ENCODE data around the gene MPRIP. TPM values are rescaled to one million over a fixed set of nuclear protein-coding genes. Genes with fewer than 3 reads are reported as not detected.

Gene MPRIP
- total RNA-seq, 2 experiments from 2014 or later = 145 to 157 TPM

DNA sequence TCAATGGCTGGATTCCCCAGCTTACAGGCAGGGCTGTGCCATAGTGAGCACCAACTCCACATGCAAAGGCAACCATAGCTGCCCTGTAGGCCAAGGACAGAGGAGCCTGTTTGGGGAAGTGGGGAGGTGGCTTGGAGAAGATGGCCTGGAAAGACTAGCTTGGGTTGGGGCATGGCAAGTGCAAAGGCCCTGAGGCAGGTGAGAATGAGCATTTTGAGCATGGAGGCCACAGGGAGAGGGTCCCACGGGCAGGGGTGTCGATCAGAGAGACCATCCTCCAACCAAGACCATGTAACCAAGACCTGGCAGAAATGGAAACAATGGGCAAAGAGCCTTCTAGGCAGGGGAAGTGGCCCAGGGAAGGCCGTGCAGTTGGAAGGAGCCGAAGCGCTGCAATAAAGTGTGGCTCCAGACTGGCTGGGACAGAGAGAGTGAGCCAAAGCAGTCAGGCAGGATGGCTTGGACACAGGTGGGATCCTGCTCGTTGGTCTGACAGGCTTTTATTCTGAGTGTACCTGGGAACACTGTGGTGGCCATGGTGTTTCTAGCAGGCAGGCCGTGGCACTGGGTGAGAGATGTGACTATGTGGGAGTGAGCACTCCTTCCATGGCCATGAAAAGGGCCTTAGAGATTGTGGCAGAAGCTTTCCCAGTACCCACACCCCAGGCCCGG is 24.8 kb upstream of the MPRIP start:
- no peak overlapping the region for H3K27ac Mint-ChIP-seq
- no peaks in the 10 kb centered on the region for H3K9me3 Mint-ChIP-seq
- H3K4me3 Mint-ChIP-seq = no peak overlapping the region
- peaks cover 35% of the 10 kb centered on the region for H3K4me1 Mint-ChIP-seq (ENCODE audit: low read depth)
- intact Hi-C loops (cut with micrococcal nuclease) = loop anchor here (10.0 kb wide), 1 partner anchor 97 kb away; no protein-coding TSS in a partner anchor
- ChIA-PET POLR2A (no interaction called here), CTCF (interaction anchor here (0.9 to 1.4 kb wide), 2 partner anchors 17 to 24 kb away, joined by 4 to 5 read pairs; no protein-coding TSS in a partner anchor)
- DNase-seq = no peak
- no peaks in the 10 kb centered on the region for H3K27me3 Mint-ChIP-seq
- no peaks in the 10 kb centered on the region for H3K36me3 Mint-ChIP-seq

DNA sequence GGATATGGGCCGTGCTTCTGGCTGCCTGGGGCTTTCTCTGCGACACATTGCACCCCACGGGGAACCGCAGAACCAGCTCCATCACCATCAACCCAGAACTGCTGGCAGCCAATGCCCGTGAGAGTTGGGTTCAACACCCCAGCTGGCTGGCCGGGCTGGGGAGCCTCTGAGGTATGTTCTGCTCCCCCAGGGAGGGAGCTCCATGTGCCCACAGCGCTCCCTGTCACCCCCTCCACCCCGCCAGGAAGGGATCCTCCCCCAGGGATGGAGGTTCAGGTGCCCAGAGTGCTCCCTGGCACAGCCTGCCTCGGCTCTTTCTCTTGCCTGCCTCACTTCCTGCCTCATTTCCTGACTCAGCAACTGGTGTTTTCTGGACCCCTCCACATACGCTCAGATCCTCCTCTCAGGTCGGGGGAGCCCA is 24.2 kb upstream of the MPRIP start:
- H3K27ac Mint-ChIP-seq = no peak overlapping the region
- no peak overlapping the region for H3K4me3 Mint-ChIP-seq
- no peak for DNase-seq
- intact Hi-C loops (cut with micrococcal nuclease) = loop anchor here (10.0 kb wide), 1 partner anchor 97 kb away; no protein-coding TSS in a partner anchor
- H3K4me1 Mint-ChIP-seq (ENCODE audit: low read depth) = peaks cover 35% of the 10 kb centered on the region
- POLR2A ChIA-PET = no interaction called here
- no peaks in the 10 kb centered on the region for H3K36me3 Mint-ChIP-seq
- H3K27me3 Mint-ChIP-seq = no peaks in the 10 kb centered on the region
- CTCF ChIA-PET = no interaction called here
- H3K9me3 Mint-ChIP-seq = no peaks in the 10 kb centered on the region

DNA sequence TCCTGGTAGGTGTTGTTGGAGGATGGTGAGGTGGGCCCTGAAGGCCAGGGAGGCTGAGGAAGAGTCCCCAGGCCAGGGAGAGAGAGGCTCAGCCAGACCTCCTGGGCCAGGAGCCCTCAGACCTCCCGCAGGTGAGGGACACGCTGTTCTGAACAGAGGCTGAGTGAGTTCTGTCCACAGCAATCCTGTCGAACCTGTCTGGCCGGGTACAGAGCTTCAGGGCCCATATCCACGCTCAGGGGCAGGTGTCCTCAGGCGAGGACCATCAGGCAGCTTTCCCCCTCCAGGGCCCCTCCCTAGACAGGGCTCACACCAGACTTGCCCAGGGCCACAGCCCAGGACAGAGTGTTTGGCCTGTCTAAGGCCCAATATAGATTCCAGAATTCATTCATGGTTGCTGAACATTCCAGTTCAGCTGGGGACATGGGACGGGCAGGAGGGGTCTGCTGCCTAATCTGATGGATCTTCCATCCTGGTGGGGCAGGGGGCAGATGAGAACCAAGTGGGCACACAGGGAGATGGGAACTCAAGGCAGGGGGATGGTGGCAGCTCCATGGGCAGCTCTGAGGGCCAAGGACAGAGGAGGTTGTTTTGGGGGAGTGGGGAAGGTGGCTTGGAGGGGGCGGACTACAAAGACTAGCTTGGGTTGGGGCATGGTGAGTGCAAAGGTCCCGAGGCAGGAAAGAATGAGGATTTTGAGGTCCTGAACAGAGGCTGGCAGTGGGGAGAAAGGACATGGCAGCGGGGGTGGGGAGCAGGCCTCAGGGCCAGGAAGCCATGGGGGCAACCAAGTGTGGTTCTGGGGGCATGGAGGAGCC is 23.4 kb upstream of the MPRIP start:
- Mint-ChIP-seq H3K4me1 (ENCODE audit: low read depth) (peaks cover 35% of the 10 kb centered on the region), H3K36me3 (no peaks in the 10 kb centered on the region), H3K27ac (no peak overlapping the region), H3K9me3 (no peaks in the 10 kb centered on the region), H3K27me3 (no peaks in the 10 kb centered on the region), H3K4me3 (no peak overlapping the region)
- ChIA-PET POLR2A (interaction anchor here (1.2 kb wide), 1 partner anchor 39 kb away, joined by 3 read pairs; no protein-coding TSS in a partner anchor), CTCF (no interaction called here)
- no peak for DNase-seq
- intact Hi-C loops (cut with micrococcal nuclease) = loop anchor here (10.0 kb wide), 1 partner anchor 96 kb away; no protein-coding TSS in a partner anchor

DNA sequence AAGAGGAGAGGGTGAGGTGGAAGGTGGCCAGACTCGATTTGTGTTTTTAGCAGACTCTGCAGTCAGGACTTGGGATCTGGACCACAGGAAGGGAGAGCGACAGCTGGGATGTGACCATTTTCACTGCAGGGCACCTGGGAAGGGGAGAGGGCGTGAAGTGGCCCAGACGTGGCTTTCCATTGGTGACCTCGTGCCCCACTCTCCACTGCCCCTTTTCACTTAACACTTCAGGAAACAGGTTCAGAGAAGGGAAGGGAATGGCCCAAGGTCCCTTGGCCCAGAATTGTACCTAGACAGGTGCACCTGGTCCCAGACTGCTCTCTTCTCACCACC is 22.9 kb upstream of the MPRIP start:
- Mint-ChIP-seq H3K9me3 (no peaks in the 10 kb centered on the region), H3K36me3 (no peaks in the 10 kb centered on the region), H3K4me3 (no peak overlapping the region), H3K27me3 (no peaks in the 10 kb centered on the region), H3K27ac (no peak overlapping the region), H3K4me1 (ENCODE audit: low read depth) (peaks cover 35% of the 10 kb centered on the region)
- no peak for DNase-seq
- intact Hi-C loops (cut with micrococcal nuclease) = loop anchor here (10.0 kb wide), 1 partner anchor 95 kb away; no protein-coding TSS in a partner anchor
- POLR2A ChIA-PET = interaction anchor here (1.2 kb wide), 1 partner anchor 39 kb away, joined by 3 read pairs; no protein-coding TSS in a partner anchor
- CTCF ChIA-PET = no interaction called here

DNA sequence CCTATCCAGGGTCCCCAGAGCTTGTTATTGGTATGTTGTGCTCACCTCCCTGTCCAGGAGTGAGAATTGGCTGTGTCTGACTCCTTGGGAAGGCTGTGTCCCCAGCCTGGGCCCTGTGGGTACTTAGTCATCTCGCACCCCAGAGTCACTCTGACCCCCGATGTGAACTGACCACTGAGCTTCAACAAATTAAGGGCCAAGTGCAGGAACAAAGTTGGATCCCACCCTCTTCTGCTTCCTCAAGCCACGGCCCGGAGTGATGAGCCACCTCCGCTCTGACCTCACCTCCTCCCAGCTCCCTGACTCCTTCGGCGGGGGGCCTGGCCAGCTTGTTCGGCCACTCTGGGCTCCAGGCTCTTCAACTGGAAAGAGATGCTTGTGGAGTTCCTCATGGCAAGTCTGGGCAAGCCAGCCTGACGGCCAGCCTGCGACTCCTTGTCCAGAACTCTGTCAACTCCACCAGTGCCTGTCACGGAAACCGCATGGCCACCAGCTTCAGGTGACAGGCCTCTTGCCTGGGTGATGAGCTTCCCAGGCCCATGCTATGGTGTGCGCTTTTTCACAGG is 22.3 kb upstream of the MPRIP start:
- intact Hi-C loops (cut with micrococcal nuclease) = loop anchor here (10.0 kb wide), 1 partner anchor 95 kb away; no protein-coding TSS in a partner anchor
- H3K4me1 Mint-ChIP-seq (ENCODE audit: low read depth) = peaks cover 32% of the 10 kb centered on the region
- H3K9me3 Mint-ChIP-seq = no peaks in the 10 kb centered on the region
- no peaks in the 10 kb centered on the region for H3K36me3 Mint-ChIP-seq
- H3K27me3 Mint-ChIP-seq = no peaks in the 10 kb centered on the region
- CTCF ChIA-PET = no interaction called here
- H3K4me3 Mint-ChIP-seq = no peak overlapping the region
- H3K27ac Mint-ChIP-seq = no peak overlapping the region
- DNase-seq = no peak
- POLR2A ChIA-PET = interaction anchor here (1.2 kb wide), 1 partner anchor 38 kb away, joined by 3 read pairs; no protein-coding TSS in a partner anchor

DNA sequence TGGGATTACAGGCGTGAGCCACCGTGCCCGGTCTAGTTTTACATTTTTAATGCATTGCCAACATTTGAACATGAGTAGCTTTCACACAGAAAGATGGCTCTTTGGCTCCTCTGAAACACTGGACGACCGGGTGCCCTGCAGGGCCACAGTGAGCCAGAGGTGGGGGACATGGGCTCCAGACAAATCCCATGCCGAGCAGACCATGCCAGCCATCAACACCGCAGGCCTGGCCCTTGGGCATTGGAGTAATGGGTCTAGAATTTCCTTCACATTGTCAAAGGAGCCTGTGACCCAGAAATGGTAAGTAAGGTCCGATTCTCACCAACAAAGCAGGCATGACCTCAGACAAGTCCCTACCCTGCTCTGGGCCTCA is 21.4 kb upstream of the MPRIP start:
- H3K4me1 Mint-ChIP-seq (ENCODE audit: low read depth) = peaks cover 23% of the 10 kb centered on the region
- ChIA-PET POLR2A (no interaction called here), CTCF (no interaction called here)
- H3K9me3 Mint-ChIP-seq = no peaks in the 10 kb centered on the region
- no peaks in the 10 kb centered on the region for H3K36me3 Mint-ChIP-seq
- intact Hi-C loops (cut with micrococcal nuclease) = no loop called here
- DNase-seq = no peak
- H3K4me3 Mint-ChIP-seq = no peak overlapping the region
- no peak overlapping the region for H3K27ac Mint-ChIP-seq
- no peaks in the 10 kb centered on the region for H3K27me3 Mint-ChIP-seq

DNA sequence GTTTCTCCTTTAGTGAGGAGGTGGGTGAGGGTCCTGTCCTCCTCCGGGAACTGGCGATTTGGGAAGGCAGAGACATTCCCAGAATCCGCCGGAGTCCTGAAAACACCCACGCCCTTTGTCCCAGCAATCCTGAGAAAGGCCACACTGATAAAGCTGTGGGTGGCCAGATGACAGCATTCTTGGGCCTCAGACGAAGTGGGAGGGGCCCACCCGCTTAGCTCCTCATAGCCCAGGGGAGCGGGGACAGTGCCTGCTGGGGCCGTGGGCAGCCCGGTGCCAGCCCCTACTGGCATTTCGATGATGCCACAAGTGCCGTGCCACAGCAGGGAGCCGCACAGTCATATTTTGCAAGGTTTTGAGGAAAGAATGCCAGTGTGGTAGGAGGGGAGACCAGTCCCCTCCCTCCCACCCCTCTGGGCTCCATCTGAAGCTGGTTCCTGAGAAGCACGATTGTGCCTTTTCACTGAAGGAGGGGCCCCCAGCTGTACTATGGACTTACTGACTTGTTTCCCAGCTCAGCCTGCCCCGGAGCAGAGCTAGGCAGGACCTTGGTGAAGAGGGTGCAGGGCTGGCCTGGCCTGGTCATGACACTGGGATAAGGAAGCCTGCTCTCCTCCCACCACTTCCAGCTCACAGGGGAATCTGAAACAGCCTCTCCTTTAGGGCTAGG is 20.9 kb upstream of the MPRIP start:
- Mint-ChIP-seq H3K27ac (no peak overlapping the region), H3K4me3 (no peak overlapping the region), H3K9me3 (no peaks in the 10 kb centered on the region), H3K36me3 (no peaks in the 10 kb centered on the region), H3K27me3 (no peaks in the 10 kb centered on the region), H3K4me1 (ENCODE audit: low read depth) (peaks cover 18% of the 10 kb centered on the region)
- CTCF ChIA-PET = no interaction called here
- POLR2A ChIA-PET = no interaction called here
- DNase-seq = no peak
- intact Hi-C loops (cut with micrococcal nuclease) = no loop called here

DNA sequence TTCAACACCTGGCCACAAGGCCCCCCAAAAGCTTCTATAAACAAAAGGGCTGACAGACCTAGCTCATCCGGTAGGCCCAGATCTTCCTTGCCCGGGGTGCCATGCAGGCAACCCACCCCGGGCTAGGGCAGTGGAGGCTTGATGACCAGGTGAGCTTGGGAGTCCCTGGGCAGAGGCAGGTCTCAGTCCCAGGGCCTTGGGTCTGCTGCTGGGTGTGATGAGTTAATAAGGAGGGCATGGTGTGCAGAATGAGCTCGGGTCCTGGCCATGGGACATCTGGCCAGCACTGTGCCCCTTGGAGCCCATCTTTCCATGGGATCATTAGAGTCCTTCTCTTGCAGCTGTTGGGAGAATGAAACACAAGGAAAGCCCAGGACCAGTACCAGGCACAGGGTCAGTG is 20.2 kb upstream of the MPRIP start:
- DNase-seq = no peak
- Mint-ChIP-seq H3K27me3 (no peaks in the 10 kb centered on the region), H3K9me3 (no peaks in the 10 kb centered on the region), H3K4me3 (no peak overlapping the region), H3K36me3 (no peaks in the 10 kb centered on the region), H3K4me1 (ENCODE audit: low read depth) (peaks cover 11% of the 10 kb centered on the region), H3K27ac (no peak overlapping the region)
- ChIA-PET POLR2A (no interaction called here), CTCF (no interaction called here)
- intact Hi-C loops (cut with micrococcal nuclease) = no loop called here

DNA sequence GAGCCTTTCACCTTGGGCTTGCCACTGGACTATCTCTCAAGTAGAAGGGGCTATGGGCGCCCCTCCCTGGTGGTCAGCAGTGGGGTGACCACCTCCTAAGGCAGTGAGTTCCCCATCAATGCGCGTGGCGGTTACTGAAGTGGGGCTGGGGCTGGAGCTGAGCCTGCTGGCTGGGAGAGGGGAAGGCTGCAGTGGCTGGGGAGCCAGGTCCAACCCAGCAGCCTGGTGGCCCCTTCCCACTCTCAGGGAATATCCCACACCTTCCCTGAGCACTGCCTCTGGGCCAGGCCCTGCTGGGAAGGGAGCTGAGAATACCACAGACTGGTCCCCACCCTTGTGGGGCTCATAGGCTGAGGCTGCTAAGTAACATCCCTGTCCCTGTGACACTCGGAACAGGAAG is 19.8 kb upstream of the MPRIP start:
- H3K27ac Mint-ChIP-seq = no peak overlapping the region
- CTCF ChIA-PET = no interaction called here
- no peaks in the 10 kb centered on the region for H3K36me3 Mint-ChIP-seq
- no peaks in the 10 kb centered on the region for H3K27me3 Mint-ChIP-seq
- intact Hi-C loops (cut with micrococcal nuclease) = no loop called here
- H3K4me3 Mint-ChIP-seq = no peak overlapping the region
- no peak for DNase-seq
- no peaks in the 10 kb centered on the region for H3K9me3 Mint-ChIP-seq
- POLR2A ChIA-PET = no interaction called here
- H3K4me1 Mint-ChIP-seq (ENCODE audit: low read depth) = peaks cover 7% of the 10 kb centered on the region

DNA sequence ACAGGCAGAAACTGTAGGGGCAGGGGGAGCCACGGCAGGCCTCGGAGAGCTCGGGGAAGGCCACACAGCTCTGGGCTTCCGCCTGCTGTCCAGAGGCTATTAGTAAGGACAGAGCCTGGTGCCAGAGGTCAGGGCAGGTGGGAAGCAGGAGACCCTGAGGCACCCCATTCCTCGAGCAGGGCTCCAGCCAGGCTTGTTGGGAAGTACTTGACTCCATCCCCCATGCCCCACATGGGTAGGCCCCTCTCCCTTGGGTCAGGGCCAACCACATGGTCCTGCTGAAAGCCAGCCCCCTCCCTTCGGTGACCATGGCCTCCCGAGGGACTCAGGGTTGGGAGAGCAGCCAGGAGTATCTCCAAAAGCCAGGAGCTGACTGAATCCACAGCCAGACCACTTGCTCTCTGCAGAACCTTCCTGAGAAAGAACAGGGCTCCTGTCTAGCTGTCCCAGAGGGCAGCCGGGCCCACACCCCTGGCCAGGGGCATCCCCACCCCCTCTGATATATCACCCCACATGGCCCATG is 17.4 kb upstream of the MPRIP start:
- intact Hi-C loops (cut with micrococcal nuclease) = no loop called here
- no peak for DNase-seq
- no peaks in the 10 kb centered on the region for H3K4me1 Mint-ChIP-seq (ENCODE audit: low read depth)
- no peak overlapping the region for H3K4me3 Mint-ChIP-seq
- H3K9me3 Mint-ChIP-seq = no peaks in the 10 kb centered on the region
- H3K27ac Mint-ChIP-seq = no peak overlapping the region
- H3K36me3 Mint-ChIP-seq = no peaks in the 10 kb centered on the region
- CTCF ChIA-PET = no interaction called here
- POLR2A ChIA-PET = no interaction called here
- H3K27me3 Mint-ChIP-seq = no peaks in the 10 kb centered on the region

DNA sequence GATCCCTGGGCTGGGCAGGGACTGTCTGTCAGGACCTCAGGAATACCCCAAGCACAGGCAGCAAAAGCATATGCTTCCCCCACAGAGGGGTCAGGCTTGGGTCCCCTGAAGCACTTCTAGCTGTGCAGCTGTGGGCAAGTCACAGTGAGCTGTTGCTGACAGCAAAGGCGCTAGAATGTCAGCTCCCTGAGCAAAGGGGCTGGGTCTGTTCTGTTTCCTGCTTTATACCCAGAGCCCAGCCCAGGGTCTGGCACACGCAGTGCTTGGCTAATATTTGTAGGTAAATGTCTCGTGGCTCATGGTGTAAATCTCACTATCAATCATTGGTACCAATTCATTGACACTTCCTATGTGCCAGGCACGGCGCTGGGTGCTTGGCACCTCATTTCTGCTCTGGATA is 16.6 kb upstream of the MPRIP start:
- Mint-ChIP-seq H3K27ac (no peak overlapping the region), H3K27me3 (no peaks in the 10 kb centered on the region), H3K36me3 (no peaks in the 10 kb centered on the region), H3K4me1 (ENCODE audit: low read depth) (no peaks in the 10 kb centered on the region), H3K9me3 (no peaks in the 10 kb centered on the region), H3K4me3 (no peak overlapping the region)
- intact Hi-C loops (cut with micrococcal nuclease) = no loop called here
- ChIA-PET CTCF (no interaction called here), POLR2A (no interaction called here)
- no peak for DNase-seq

DNA sequence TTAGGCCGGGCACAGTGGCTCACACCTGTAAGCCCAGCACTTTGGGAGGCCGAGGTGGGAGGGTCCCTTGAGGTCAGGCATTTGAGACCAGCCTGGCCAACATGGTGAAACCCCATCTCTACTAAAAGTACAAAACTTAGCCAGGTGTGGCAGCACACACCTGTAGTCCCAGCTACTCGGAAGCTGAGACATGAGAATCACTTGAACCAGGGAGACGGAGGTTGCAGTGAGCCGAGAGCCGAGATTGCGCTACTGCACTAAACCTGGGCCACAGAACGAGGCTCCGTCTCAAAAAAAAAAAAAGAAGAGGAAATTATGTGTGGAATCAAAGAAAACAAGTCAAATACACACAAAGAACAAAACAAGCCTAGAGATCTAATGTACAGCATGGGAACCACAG is 16.1 kb upstream of the MPRIP start:
- ChIA-PET POLR2A (no interaction called here), CTCF (no interaction called here)
- no peak overlapping the region for H3K27ac Mint-ChIP-seq
- H3K27me3 Mint-ChIP-seq = no peaks in the 10 kb centered on the region
- H3K36me3 Mint-ChIP-seq = no peaks in the 10 kb centered on the region
- intact Hi-C loops (cut with micrococcal nuclease) = no loop called here
- no peak for DNase-seq
- no peaks in the 10 kb centered on the region for H3K9me3 Mint-ChIP-seq
- H3K4me3 Mint-ChIP-seq = no peak overlapping the region
- H3K4me1 Mint-ChIP-seq (ENCODE audit: low read depth) = no peaks in the 10 kb centered on the region

All from activated CD4-positive, alpha-beta memory T cell treated with anti-CD3 and anti-CD28 coated beads for 36 hours (primary cell).